Tibial nerve (tissue), 3 donors: ENCODE results near the gene TUBE1.

ENCODE experiments used
- CTCF ChIP-seq, 5 experiments: fragments of 200-600 bp in 3 of 5; fragments of 450-650 bp in 2 of 5; sonication (generic) in 3 of 5; IDR thresholded peaks; one replicate each; pipeline ENCODE4 v1.5.1; 2016 to 2019; ENCODE audit warnings: antibody characterized with exemption in 5 of 5, mild to moderate bottlenecking in 3 of 5, moderate library complexity in 2 of 5
- POLR2A ChIP-seq, 2 donors: fragments of 450-650 bp; IDR thresholded peaks; one replicate each; pipeline ENCODE4 v1.6.1; 2017; ENCODE audit warnings: antibody characterized with exemption in 2 of 2, mild to moderate bottlenecking in 2 of 2, moderate library complexity in 2 of 2

GRCh38 chr6:112114577-112115223 is 27.4 kb upstream of the TUBE1 start:
- TF ChIP-seq CTCF (IDR thresholded peaks at IDR 0.05) (no peak), POLR2A (IDR thresholded peaks at IDR 0.05) (no peak)
